ENCODE measurements around the gene YIPF2.

The YIPF2 gene

DNA sequence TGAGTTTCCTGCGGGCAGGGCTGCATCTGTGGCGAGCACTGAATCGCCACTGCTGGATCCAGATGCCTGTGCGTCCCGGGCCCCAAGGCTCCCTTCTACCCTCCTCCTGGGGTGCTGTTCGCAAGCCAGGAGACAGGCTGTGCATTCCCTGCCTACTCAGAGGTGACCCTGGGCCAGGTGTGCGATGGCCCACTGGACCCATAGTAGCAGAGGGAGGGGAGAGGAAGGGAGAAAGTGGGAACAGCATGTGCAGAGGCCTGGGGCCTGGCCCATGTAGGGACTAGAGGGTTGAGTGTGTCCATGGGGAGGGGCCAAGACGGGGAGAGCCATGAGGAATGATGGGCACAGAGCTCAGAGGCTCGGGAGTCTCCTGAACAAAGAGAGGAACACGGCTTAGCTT is 29.8 kb downstream of the YIPF2 start:
- TF ChIP-seq, protein P1, sequence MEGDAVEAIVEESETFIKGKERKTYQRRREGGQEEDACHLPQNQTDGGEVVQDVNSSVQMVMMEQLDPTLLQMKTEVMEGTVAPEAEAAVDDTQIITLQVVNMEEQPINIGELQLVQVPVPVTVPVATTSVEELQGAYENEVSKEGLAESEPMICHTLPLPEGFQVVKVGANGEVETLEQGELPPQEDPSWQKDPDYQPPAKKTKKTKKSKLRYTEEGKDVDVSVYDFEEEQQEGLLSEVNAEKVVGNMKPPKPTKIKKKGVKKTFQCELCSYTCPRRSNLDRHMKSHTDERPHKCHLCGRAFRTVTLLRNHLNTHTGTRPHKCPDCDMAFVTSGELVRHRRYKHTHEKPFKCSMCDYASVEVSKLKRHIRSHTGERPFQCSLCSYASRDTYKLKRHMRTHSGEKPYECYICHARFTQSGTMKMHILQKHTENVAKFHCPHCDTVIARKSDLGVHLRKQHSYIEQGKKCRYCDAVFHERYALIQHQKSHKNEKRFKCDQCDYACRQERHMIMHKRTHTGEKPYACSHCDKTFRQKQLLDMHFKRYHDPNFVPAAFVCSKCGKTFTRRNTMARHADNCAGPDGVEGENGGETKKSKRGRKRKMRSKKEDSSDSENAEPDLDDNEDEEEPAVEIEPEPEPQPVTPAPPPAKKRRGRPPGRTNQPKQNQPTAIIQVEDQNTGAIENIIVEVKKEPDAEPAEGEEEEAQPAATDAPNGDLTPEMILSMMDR (IDR thresholded peaks at IDR 0.05): no peak
- TF ChIP-seq ZFX (IDR thresholded peaks at IDR 0.05; ENCODE audit: borderline replicate concordance): no peak
- H3K27ac ChIP-seq: peak overlapping the region; percentile 68

DNA sequence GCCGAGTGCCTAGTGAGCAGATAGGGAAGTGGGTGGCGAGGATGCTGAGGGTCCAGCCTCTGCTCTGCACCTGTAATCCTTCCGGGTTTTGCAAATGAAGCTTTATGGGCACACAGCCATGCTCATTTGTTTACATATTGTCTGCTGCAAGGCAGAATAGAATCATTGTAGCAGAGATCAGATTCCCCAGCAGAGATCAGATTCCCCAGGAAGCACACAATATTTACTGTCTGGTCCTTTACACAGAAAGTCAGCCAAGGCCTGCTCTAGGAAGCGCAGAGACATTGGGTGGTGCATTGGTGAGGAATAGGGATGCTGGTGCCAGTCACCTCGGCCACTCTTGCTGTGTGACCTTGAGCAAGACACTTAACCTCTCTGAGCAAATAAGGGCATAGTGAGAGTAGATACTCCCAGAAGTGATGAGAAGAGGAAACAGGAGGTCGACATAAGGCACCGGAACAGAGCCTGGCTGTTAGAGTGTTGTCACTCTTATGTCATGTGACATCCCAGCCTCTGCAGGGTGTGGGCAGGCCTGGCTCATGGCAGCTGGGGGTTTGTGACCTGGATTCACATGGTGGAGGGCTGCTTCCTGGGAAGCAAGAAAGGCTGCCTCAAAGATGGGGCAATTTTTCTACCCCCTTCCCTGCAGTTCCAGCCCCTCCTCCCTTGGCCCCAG is 31.4 kb downstream of the YIPF2 start:
- TF ChIP-seq, protein P1 (IDR thresholded peaks at IDR 0.05): no peak
- no peak for TF ChIP-seq ZFX (IDR thresholded peaks at IDR 0.05; ENCODE audit: borderline replicate concordance)
- H3K27ac ChIP-seq: peak overlapping the region; percentile 66

DNA sequence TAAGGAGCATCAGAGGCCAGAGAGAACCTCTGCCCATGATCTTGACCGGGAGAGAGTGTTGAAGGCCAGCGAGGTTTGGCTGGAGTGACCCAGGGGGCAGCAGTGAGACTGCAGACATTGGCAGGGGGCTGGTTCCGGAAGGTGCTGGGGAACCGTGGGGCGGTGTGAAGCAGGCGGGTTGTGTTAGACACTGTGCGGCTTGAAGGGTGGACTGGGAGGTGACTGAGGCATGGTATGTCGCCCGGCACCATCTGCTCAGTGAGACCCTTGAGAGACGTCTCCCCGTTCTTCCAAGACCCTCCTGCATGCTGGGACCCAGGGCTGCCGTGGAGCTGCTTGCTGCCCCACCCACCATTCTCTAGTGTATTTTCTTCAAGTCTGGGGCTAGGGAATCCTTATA is 32.5 kb downstream of the YIPF2 start:
- TF ChIP-seq, protein P1 (IDR thresholded peaks at IDR 0.05): peak; percentile 36
- no peak for TF ChIP-seq ZFX (IDR thresholded peaks at IDR 0.05; ENCODE audit: borderline replicate concordance)
- peak overlapping the region; percentile 66 for H3K27ac ChIP-seq

DNA sequence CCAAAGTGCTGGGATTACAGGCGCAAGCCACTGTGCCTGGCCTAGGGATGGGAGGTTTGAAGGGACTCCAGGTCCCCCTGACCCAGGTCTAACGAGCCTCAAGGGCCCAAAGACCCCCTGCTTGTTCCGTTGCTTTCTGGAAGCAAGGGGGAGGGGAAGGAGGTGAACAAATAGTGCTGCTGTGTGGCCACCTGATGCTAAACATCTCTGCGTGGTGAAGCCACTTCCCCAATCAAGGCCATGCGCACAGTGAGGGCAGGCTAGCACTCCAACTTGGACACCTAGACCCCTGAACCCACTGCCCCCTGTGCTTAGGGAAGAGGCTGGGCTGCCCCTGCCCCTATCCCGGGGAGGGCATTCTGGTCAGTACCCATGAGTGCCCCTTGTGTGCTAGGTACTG is 33.1 kb downstream of the YIPF2 start:
- H3K27ac ChIP-seq: no peak overlapping the region; the same call in 1 of the 2 replicates
- TF ChIP-seq, protein P1 (IDR thresholded peaks at IDR 0.05): no peak
- TF ChIP-seq ZFX (IDR thresholded peaks at IDR 0.05; ENCODE audit: borderline replicate concordance): no peak

DNA sequence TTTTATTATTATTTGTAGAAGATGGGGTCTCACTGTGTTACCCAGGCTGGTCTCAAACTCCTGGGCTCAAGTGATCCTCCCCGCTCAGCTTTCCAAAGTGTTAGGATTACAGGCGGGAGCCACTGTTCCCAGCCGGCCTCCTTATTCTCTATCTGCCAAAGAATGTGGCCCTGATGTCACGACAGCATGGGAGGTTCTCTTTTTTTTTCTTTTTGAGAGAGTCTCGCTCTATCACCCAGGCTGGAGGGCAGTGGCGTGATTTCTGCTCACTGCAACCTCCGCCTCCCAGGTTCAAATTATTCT is 33.6 kb downstream of the YIPF2 start:
- no peak overlapping the region for H3K27ac ChIP-seq
- TF ChIP-seq ZFX (IDR thresholded peaks at IDR 0.05; ENCODE audit: borderline replicate concordance): no peak
- TF ChIP-seq, protein P1 (IDR thresholded peaks at IDR 0.05): no peak

DNA sequence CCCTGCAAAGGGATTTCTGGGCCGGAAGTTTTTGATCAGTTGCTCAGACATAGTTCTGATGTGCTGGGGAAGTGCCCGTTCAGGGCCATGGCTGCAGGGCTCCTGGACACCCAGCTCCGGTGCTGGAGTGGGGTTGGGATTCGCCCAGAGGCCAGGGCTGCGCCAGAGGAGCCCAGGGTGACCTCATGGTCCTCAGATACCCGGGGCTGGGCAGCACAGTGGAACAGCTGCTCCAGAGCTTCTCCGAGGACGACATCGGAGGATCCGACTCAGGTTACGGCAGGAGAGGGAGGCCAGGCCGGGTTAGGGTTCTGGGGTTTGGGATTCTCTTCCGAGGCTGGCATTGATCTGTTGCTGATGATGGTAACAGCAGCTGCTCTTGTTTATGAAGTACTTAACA is 36.2 kb downstream of the YIPF2 start:
- H3K27ac ChIP-seq: no peak overlapping the region
- TF ChIP-seq, protein P1 (IDR thresholded peaks at IDR 0.05): no peak
- no peak for TF ChIP-seq ZFX (IDR thresholded peaks at IDR 0.05; ENCODE audit: borderline replicate concordance)

DNA sequence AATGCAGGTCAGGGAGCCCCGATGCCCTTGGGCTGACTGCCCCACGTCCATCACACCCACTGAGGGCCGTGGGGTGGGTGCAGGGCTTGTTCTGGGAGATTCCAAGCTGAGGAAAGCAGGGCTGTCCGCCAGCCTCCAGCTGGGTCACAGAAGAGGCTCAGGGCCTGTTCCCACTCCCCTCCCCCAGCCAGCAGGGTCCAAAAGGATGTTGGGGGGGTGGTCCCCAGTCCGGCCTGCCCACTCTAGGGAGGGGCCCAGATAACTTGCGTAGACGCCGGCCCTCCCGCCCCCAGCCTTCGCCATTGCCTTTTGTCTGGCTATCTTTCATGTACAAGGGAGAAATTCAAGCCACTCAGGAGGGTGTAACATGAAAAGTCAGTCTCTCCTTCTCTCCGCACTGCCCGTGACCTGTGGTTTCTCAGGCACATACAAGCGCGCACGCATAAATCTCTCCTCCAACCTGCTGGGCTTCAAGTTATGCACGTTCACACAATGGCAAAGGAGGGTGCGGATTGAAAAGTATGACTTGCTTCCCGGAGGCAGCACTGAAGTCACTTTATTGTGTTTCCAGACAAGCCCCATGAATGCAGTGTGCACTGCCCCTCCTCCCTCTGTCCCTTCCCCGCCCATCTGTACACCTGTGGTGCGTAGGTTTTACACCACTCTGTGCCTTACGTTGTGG is 36.9 kb downstream of the YIPF2 start:
- H3K27ac ChIP-seq: no peak overlapping the region
- no peak for TF ChIP-seq ZFX (IDR thresholded peaks at IDR 0.05; ENCODE audit: borderline replicate concordance)
- TF ChIP-seq, protein P1 (IDR thresholded peaks at IDR 0.05): no peak

Data from 22Rv1 (cell line).